Uterus (tissue), 4 donors: Measurements from ENCODE around the gene LRIT3. TPM values are rescaled to one million over a fixed set of nuclear protein-coding genes. Genes with fewer than 3 reads are reported as not detected.

Source experiments
- DNase-seq, 2 donors: peaks; one replicate each; pipeline ENCODE4 v3.0.0-alpha.2; 2019 to 2020
- H3K27ac ChIP-seq, 2 donors: fragments of 200-600 bp; sonication (generic); 1 replicate in 1 of 2; 2 replicates in 1 of 2; pipeline ENCODE4 v1.5.1; 2016 to 2018
- H3K27me3 ChIP-seq, 2 donors: fragments of 200-600 bp; sonication (generic); one replicate each; pipeline ENCODE4 v1.5.1; 2018 to 2019; ENCODE audit warnings: control low read depth in 1 of 2
- H3K36me3 ChIP-seq, 2 donors: fragments of 200-600 bp; sonication (generic); one replicate each; pipeline ENCODE4 v1.5.1; 2019; ENCODE audit warnings: control low read depth in 1 of 2
- H3K4me1 ChIP-seq, 2 donors: fragments of 200-600 bp; sonication (generic); one replicate each; pipeline ENCODE4 v1.5.1; 2018 to 2019; ENCODE audit warnings: control low read depth in 1 of 2
- H3K4me3 ChIP-seq, 2 donors: fragments of 200-600 bp; sonication (generic); 1 replicate in 1 of 2; 2 replicates in 1 of 2; pipeline ENCODE4 v1.5.1; 2018 to 2019; ENCODE audit warnings: mild to moderate bottlenecking in 1 of 2
- H3K9me3 ChIP-seq, 2 donors: fragments of 200-600 bp; sonication (generic); one replicate each; pipeline ENCODE4 v1.5.1; 2019; ENCODE audit warnings: control low read depth in 1 of 2
- CTCF ChIP-seq, 4 experiments: fragments of 200-600 bp in 2 of 4; fragments of 450-650 bp in 2 of 4; sonication (generic) in 2 of 4; IDR thresholded peaks; one replicate each; pipeline ENCODE4 v1.5.1; 2016 to 2019; ENCODE audit warnings: antibody characterized with exemption in 4 of 4, mild to moderate bottlenecking in 2 of 4, moderate library complexity in 1 of 4
- POLR2A ChIP-seq, 2 donors: fragments of 450-650 bp; IDR thresholded peaks; one replicate each; pipeline ENCODE4 v1.6.1; 2016; ENCODE audit warnings: antibody characterized with exemption in 2 of 2, mild to moderate bottlenecking in 1 of 2, moderate library complexity in 1 of 2
- intact Hi-C: fragments of 100-400 bp; cut with DNase I; formaldehyde crosslinking; loops from one replicate; pipeline ENCODE4 v1.15.1; 2023; ENCODE audit warnings: low total_unique reads
- total RNA-seq, 4 donors: library from RNA; depleted of rRNA in 3 of 4; stranded (reverse); fragments of >200 nt in 3 of 4; gene quantifications; one replicate each; pipeline versions ENCODE4 v1.1.0 to v1.2.4, GENCODE V29; 2014 to 2023
- donor health status: DM: yes; HTN: yes; CAD: no.

LRIT3 gene
- total RNA-seq, 4 donors from 2014 or later: 0.21 to 0.27 (median 0.26) TPM; not detected in 1

GRCh38 chr4:109815151-109816081 lies 32.5 kb upstream of the LRIT3 start, which contains the start of gene GAR1:
Gene GAR1 (plus strand): TSS chr4:109815762. CDS start chr4:109816165, 403 bp downstream.
- Histone ChIP-seq H3K4me1 (no peaks in the 10 kb centered on the region), H3K4me3 (peak within 1 kb of the TSS; percentile 69 to 80), H3K9me3 (no peaks in the 10 kb centered on the region), H3K27me3 (no peaks in the 10 kb centered on the region), H3K36me3 (no peaks in the 10 kb centered on the region), H3K27ac (peak within 1 kb of the TSS; percentile 79 to 85)
- intact Hi-C loops: loop anchor here (5.0 kb wide), 1 partner anchor 393 kb away; no protein-coding TSS in a partner anchor
- TF ChIP-seq CTCF (IDR thresholded peaks at IDR 0.05): peak in 1 of 4 experiments; percentile 6
- TF ChIP-seq POLR2A (IDR thresholded peaks at IDR 0.05): peak; percentile 31 to 51
- DNase-seq: peak; percentile 84 to 89

GRCh38 chr4:109816082-109816442 lies 31.8 kb upstream of the LRIT3 start:
- DNase-seq: no peak
- TF ChIP-seq POLR2A (IDR thresholded peaks at IDR 0.05): no peak
- Histone ChIP-seq H3K36me3 (no peaks in the 10 kb centered on the region), H3K27me3 (no peaks in the 10 kb centered on the region), H3K4me3 (peak overlapping the region; percentile 69 to 80), H3K9me3 (no peaks in the 10 kb centered on the region), H3K27ac (peak overlapping the region; percentile 79 to 85), H3K4me1 (no peaks in the 10 kb centered on the region)
- intact Hi-C loops: loop anchor here (5.0 kb wide), 1 partner anchor 394 kb away; no protein-coding TSS in a partner anchor

- H3K36me3 ChIP-seq: no peaks in the 10 kb centered on the region
- DNase-seq: no peak
- no peaks in the 10 kb centered on the region for H3K4me1 ChIP-seq
- H3K9me3 ChIP-seq: no peaks in the 10 kb centered on the region
- intact Hi-C loops: loop anchor here (5.0 kb wide), 1 partner anchor 395 kb away; no protein-coding TSS in a partner anchor
- no peaks in the 10 kb centered on the region for H3K27me3 ChIP-seq
- H3K27ac ChIP-seq: no peak overlapping the region
- no peak overlapping the region for H3K4me3 ChIP-seq
- no peak for TF ChIP-seq POLR2A (IDR thresholded peaks at IDR 0.05)
- no peak for TF ChIP-seq CTCF (IDR thresholded peaks at IDR 0.05)
Measured at GRCh38 chr4:109816894-109817293, 31.0 kb upstream of the LRIT3 start.

- TF ChIP-seq CTCF (IDR thresholded peaks at IDR 0.05): no peak
- no peak for TF ChIP-seq POLR2A (IDR thresholded peaks at IDR 0.05)
- intact Hi-C loops: loop anchor here (5.0 kb wide), 1 partner anchor 396 kb away; no protein-coding TSS in a partner anchor
- no peaks in the 10 kb centered on the region for H3K36me3 ChIP-seq
- no peaks in the 10 kb centered on the region for H3K4me1 ChIP-seq
- no peak for DNase-seq
- no peak overlapping the region for H3K27ac ChIP-seq
- no peak overlapping the region for H3K4me3 ChIP-seq
- no peaks in the 10 kb centered on the region for H3K27me3 ChIP-seq
- no peaks in the 10 kb centered on the region for H3K9me3 ChIP-seq
Measured at GRCh38 chr4:109818268-109818667, 29.6 kb upstream of the LRIT3 start.

- no peaks in the 10 kb centered on the region for H3K9me3 ChIP-seq
- no peak for TF ChIP-seq POLR2A (IDR thresholded peaks at IDR 0.05)
- no peak for TF ChIP-seq CTCF (IDR thresholded peaks at IDR 0.05)
- DNase-seq: no peak
- intact Hi-C loops: no loop called here
- no peak overlapping the region for H3K27ac ChIP-seq
- no peaks in the 10 kb centered on the region for H3K27me3 ChIP-seq
- peaks cover 0 to 6% of the 10 kb centered on the region in 2 donors for H3K36me3 ChIP-seq
- H3K4me3 ChIP-seq: no peak overlapping the region
- H3K4me1 ChIP-seq: no peaks in the 10 kb centered on the region
Measured at GRCh38 chr4:109820563-109820962, 27.3 kb upstream of the LRIT3 start.
